HCT116 (cell line): ENCODE measurements around the gene FAM193B. TPM values are rescaled to one million over a fixed set of nuclear protein-coding genes. Genes with fewer than 3 reads are reported as not detected.
A peak's percentile ranks its signal among the peaks of the same experiment; 100 is the strongest.

Experiments used
- ATAC-seq: fragments of 200-7000 bp; cut with Tn5 transposase; 2 replicates; pipeline ENCODE4 v1.9.1; 2020; ENCODE audit warnings: mild to moderate bottlenecking, moderate library complexity
- BruUV-seq: library from RNA; stranded (reverse); fragments of 400-500 nt; replicated peaks from 2 replicates; lab custom pipeline; 2021; lab: Mats Ljungman, UMichigan
- CTCF ChIA-PET: fragments of 300-600 bp; sonication (Branson Sonifier 250); formaldehyde crosslinking; loops from one replicate; lab custom pipeline; 2021; ENCODE audit warnings: antibody characterized with exemption; lab: Charles Lee
- POLR2A ChIA-PET: fragments of 300-600, 350-600 bp; sonication (Branson Sonifier 250); formaldehyde crosslinking; loops from one replicate; lab custom pipeline; 2021; ENCODE audit warnings: antibody characterized with exemption; lab: Charles Lee
- RAD21 ChIA-PET, 2 experiments: fragments of 300-600 bp; sonication (Branson Sonifier 250); formaldehyde crosslinking; loops; one replicate each; lab custom pipeline; 2023; ENCODE audit warnings: low total read pairs in 2 of 2; ENCODE audit not compliant: uncharacterized antibody in 2 of 2, unreplicated experiment in 2 of 2, low non-redundant PET in 1 of 2; lab: Charles Lee
- DNase-seq: peaks from one replicate; pipeline ENCODE4 v3.0.0-alpha.2; 2010; ENCODE audit warnings: low read depth, low spot score
- H2AFZ ChIP-seq: fragments of 200-600 bp; shearing (Covaris generic), sonication (generic); 2 replicates; pipeline ENCODE4 v1.6.1; 2017; ENCODE audit warnings: low read depth, mixed run types, mixed read lengths, antibody characterized with exemption, low read length; ENCODE audit not compliant: poor library complexity, severe bottlenecking
- H3K27ac ChIP-seq: 2 replicates; pipeline ENCODE4 v1.5.1; 2012; ENCODE audit warnings: low read depth, low read length
- H3K27me3 ChIP-seq: fragments of 200-600 bp; sonication (generic); 2 replicates; pipeline ENCODE4 v1.6.1; 2016; ENCODE audit warnings: mixed run types, low read length, mixed read lengths; ENCODE audit not compliant: insufficient read depth
- H3K36me3 ChIP-seq, 2 experiments: fragments of 200-500 bp in 1 of 2; fragments of 200-600 bp in 1 of 2; sonication (Bioruptor generic) in 1 of 2; sonication (generic) in 1 of 2; 2 replicates each; pipeline versions ENCODE4 v1.5.1 to v1.6.1; 2014 to 2016; ENCODE audit warnings: low read length in 2 of 2, inconsistent platforms in 1 of 2, mixed read lengths in 1 of 2, mixed run types in 1 of 2; ENCODE audit not compliant: insufficient read depth in 2 of 2, control insufficient read depth in 1 of 2
- H3K4me1 ChIP-seq, 2 experiments: fragments of 200-600 bp in 1 of 2; sonication (generic) in 1 of 2; 2 replicates each; pipeline versions ENCODE4 v1.5.1 to v1.6.1; 2012 to 2017; ENCODE audit warnings: low read length in 2 of 2, inconsistent platforms in 1 of 2, mild to moderate bottlenecking in 1 of 2, mixed read lengths in 1 of 2, mixed run types in 1 of 2, moderate library complexity in 1 of 2; ENCODE audit not compliant: insufficient read depth in 2 of 2, control insufficient read depth in 1 of 2
- H3K4me2 ChIP-seq: fragments of 200-600 bp; sonication (generic); 2 replicates; pipeline ENCODE4 v1.6.1; 2017; ENCODE audit warnings: mixed run types, low read length, mixed read lengths
- H3K4me3 ChIP-seq, 2 experiments: fragments of 200-600 bp in 1 of 2; sonication (generic) in 1 of 2; replicated peaks in 1 of 2; 2 replicates each; pipeline ENCODE4 v1.5.1; 2011 to 2016; ENCODE audit warnings: low read length in 2 of 2, control low read depth in 1 of 2, low read depth in 1 of 2, mild to moderate bottlenecking in 1 of 2, mixed read lengths in 1 of 2, mixed run types in 1 of 2
- H3K79me2 ChIP-seq: fragments of 200-600 bp; sonication (generic); 2 replicates; pipeline ENCODE4 v1.6.1; 2017; ENCODE audit warnings: mild to moderate bottlenecking, mixed run types, low read length, moderate library complexity, mixed read lengths; ENCODE audit not compliant: insufficient read depth
- H3K9ac ChIP-seq: fragments of 200-600 bp; sonication (generic); 2 replicates; pipeline ENCODE4 v1.6.1; 2016; ENCODE audit warnings: low read length, mixed read lengths
- H3K9me2 ChIP-seq: fragments of 200-600 bp; sonication (generic), shearing (Covaris generic); 2 replicates; pipeline ENCODE4 v1.6.1; 2017; ENCODE audit warnings: mixed run types, mild to moderate bottlenecking, moderate library complexity; ENCODE audit not compliant: insufficient read depth
- H3K9me3 ChIP-seq, 2 experiments: fragments of 200-500 bp in 1 of 2; fragments of 200-600 bp in 1 of 2; sonication (Bioruptor generic) in 1 of 2; sonication (generic) in 1 of 2; 2 replicates each; pipeline ENCODE4 v1.6.1; 2014 to 2017; ENCODE audit warnings: low read length in 2 of 2, mixed read lengths in 2 of 2, inconsistent platforms in 1 of 2, low read depth in 1 of 2, mild to moderate bottlenecking in 1 of 2, mixed run types in 1 of 2, moderate library complexity in 1 of 2; ENCODE audit not compliant: control insufficient read depth in 1 of 2, insufficient read depth in 1 of 2
- H4K20me1 ChIP-seq: fragments of 200-600 bp; sonication (generic), shearing (Covaris generic); 2 replicates; pipeline ENCODE4 v1.6.1; 2017; ENCODE audit warnings: mixed run types, mild to moderate bottlenecking, moderate library complexity; ENCODE audit not compliant: insufficient read depth
- ATF3 ChIP-seq: IDR thresholded peaks from 2 replicates; pipeline ENCODE4 v1.6.1; 2012
- CBX3 ChIP-seq: IDR thresholded peaks from 2 replicates; pipeline ENCODE4 v1.6.1; 2012; ENCODE audit warnings: low read depth
- FOSL1 ChIP-seq: IDR thresholded peaks from 2 replicates; pipeline ENCODE4 v1.6.1; 2012; ENCODE audit warnings: low read depth
- MAX ChIP-seq: IDR thresholded peaks from 2 replicates; pipeline ENCODE4 v1.6.1; 2012
- SRF ChIP-seq: IDR thresholded peaks from 2 replicates; pipeline ENCODE4 v1.6.1; 2012; ENCODE audit warnings: low read depth
- YY1 ChIP-seq: IDR thresholded peaks from 2 replicates; pipeline ENCODE4 v1.6.1; 2011; ENCODE audit warnings: low read length, low read depth, moderate library complexity, mild to moderate bottlenecking; ENCODE audit not compliant: insufficient replicate concordance; ENCODE audit errors: extremely low read depth
- ZBTB33 ChIP-seq: IDR thresholded peaks from 2 replicates; pipeline ENCODE4 v1.6.1; 2011; ENCODE audit warnings: mild to moderate bottlenecking, low read length, moderate library complexity; ENCODE audit not compliant: insufficient replicate concordance; ENCODE audit errors: extremely low read depth
- ZFX ChIP-seq: fragments of 450-650 bp; IDR thresholded peaks from 2 replicates; pipeline ENCODE4 v1.6.1; 2017
- intact Hi-C: fragments of 100-400 bp; cut with micrococcal nuclease; formaldehyde crosslinking; loops from 2 replicates; pipeline ENCODE4 v1.10.0; 2022
- total RNA-seq: library from RNA; stranded (reverse); gene quantifications from one replicate; pipeline ENCODE4 v1.2.1, GENCODE V29; 2021; ENCODE audit not compliant: unreplicated experiment

FAM193B gene
- total RNA-seq, 1 experiment from 2014 or later: 54.0 TPM

- H3K9me3 ChIP-seq: peaks cover 6 to 8% of the 10 kb centered on the region in 2 experiments; a peak in 3 of 4 replicates
- no peak for DNase-seq
- H3K36me3 ChIP-seq: no peaks in the 10 kb centered on the region
- H3K9me2 ChIP-seq: no peaks in the 10 kb centered on the region
- H3K9ac ChIP-seq: no peak overlapping the region
- peaks cover 10 to 20% of the 10 kb centered on the region in 2 experiments; a peak in 3 of 4 replicates for H3K4me1 ChIP-seq
- no peak overlapping the region for H2AFZ ChIP-seq
- H3K27ac ChIP-seq: no peak overlapping the region
- POLR2A ChIA-PET: no interaction called here
- no peak overlapping the region for H3K4me3 ChIP-seq
- H3K27me3 ChIP-seq: no peaks in the 10 kb centered on the region
- no peak for TF ChIP-seq YY1
- no peak for TF ChIP-seq SRF
- no peak for TF ChIP-seq ZFX
- no peak for TF ChIP-seq CBX3
- TF ChIP-seq FOSL1: no peak
- BruUV-seq: no TSS peak
- RAD21 ChIA-PET: no interaction called here
- H4K20me1 ChIP-seq: no peaks in the 10 kb centered on the region
- CTCF ChIA-PET: no interaction called here
- H3K79me2 ChIP-seq: peaks cover 11% of the 10 kb centered on the region
- intact Hi-C loops: no loop called here
- ATAC-seq: no peak
- H3K4me2 ChIP-seq: no peak overlapping the region
Measured at GRCh38 chr5:177557796-177558195, 3.4 kb upstream of the FAM193B start.

- Histone ChIP-seq H3K4me2 (0 out of 2 replicates have a peak overlapping the region, but pooled peaks have one; percentile 5), H3K27me3 (no peaks in the 10 kb centered on the region), H4K20me1 (no peaks in the 10 kb centered on the region), H3K9me3 (peaks cover 2% of the 10 kb centered on the region in 2 experiments; a peak in 3 of 4 replicates), H3K27ac (no peak overlapping the region), H3K4me1 (peaks cover 11 to 22% of the 10 kb centered on the region in 2 experiments; a peak in 3 of 4 replicates), H3K9me2 (no peaks in the 10 kb centered on the region), H3K36me3 (peaks cover 0 to under 1% of the 10 kb centered on the region in 2 experiments; a peak in 1 of 4 replicates), H3K79me2 (peaks cover 18% of the 10 kb centered on the region), H2AFZ (no peak overlapping the region), H3K4me3 (no peak overlapping the region), H3K9ac (no peak overlapping the region)
- DNase-seq (no peak), ATAC-seq (no peak)
- ChIA-PET RAD21 (no interaction called here), POLR2A (interaction anchor here (0.6 kb wide), 1 partner anchor 911 kb away, joined by 3 read pairs; no protein-coding TSS in a partner anchor), CTCF (no interaction called here)
- TF ChIP-seq ATF3: no peak
- TF ChIP-seq ZBTB33: no peak
- 0 out of 2 replicates have a peak, but pooled peaks have one; percentile 0 for TF ChIP-seq MAX
- no peak for TF ChIP-seq SRF
- intact Hi-C loops: no loop called here
- no TSS peak for BruUV-seq
Measured at GRCh38 chr5:177557041-177557647, 2.8 kb upstream of the FAM193B start.
